Neutrophil (primary cell): ENCODE results near the gene NOD2.

Experiments
- H3K27ac ChIP-seq: fragments of 200-600 bp; sonication (generic); 2 replicates; pipeline ENCODE4 v1.5.1; 2016; ENCODE audit warnings: mild to moderate bottlenecking, moderate library complexity
- H3K27me3 ChIP-seq: fragments of 200-600 bp; sonication (generic); 2 replicates; pipeline ENCODE4 v1.6.0; 2016; ENCODE audit warnings: mild to moderate bottlenecking
- H3K36me3 ChIP-seq: fragments of 200-600 bp; sonication (generic); 2 replicates; pipeline ENCODE4 v1.5.1; 2017
- H3K4me1 ChIP-seq, 2 experiments: fragments of 200-600 bp in 1 of 2; sonication (generic) in 1 of 2; 1 replicate in 1 of 2; 2 replicates in 1 of 2; pipeline versions ENCODE4 v1.5.1 to v1.6.1; 2013 to 2016; ENCODE audit warnings: low read depth in 1 of 2, low read length in 1 of 2, mild to moderate bottlenecking in 1 of 2, moderate library complexity in 1 of 2; ENCODE audit not compliant: control insufficient read depth in 1 of 2, insufficient read depth in 1 of 2
- H3K4me3 ChIP-seq, 2 experiments: fragments of 200-600 bp in 1 of 2; sonication (generic) in 1 of 2; 1 replicate in 1 of 2; 2 replicates in 1 of 2; pipeline ENCODE4 v1.5.1; 2013 to 2016; ENCODE audit warnings: low read depth in 1 of 2, low read length in 1 of 2, mild to moderate bottlenecking in 1 of 2, moderate library complexity in 1 of 2
- H3K9me3 ChIP-seq: fragments of 200-600 bp; sonication (generic); 2 replicates; pipeline ENCODE4 v1.5.1; 2016
- CTCF ChIP-seq: fragments of 200-600 bp; sonication (generic); IDR thresholded peaks from 2 replicates; pipeline ENCODE4 v1.5.1; 2016; ENCODE audit warnings: antibody characterized with exemption

The NOD2 gene

GRCh38 chr16:50696575-50697420 lies 3.4 kb downstream of the NOD2 start:
- Histone ChIP-seq H3K4me3 (peak overlapping the region; percentile 68 to 91), H3K9me3 (no peaks in the 10 kb centered on the region), H3K4me1 (peaks cover 78 to 88% of the 10 kb centered on the region in 2 experiments), H3K27ac (peak overlapping the region; percentile 90), H3K27me3 (no peaks in the 10 kb centered on the region), H3K36me3 (peaks cover 15% of the 10 kb centered on the region)
- TF ChIP-seq CTCF = no peak

GRCh38 chr16:50697421-50697715 lies 4.0 kb downstream of the NOD2 start:
- peaks cover 82 to 94% of the 10 kb centered on the region in 2 experiments for H3K4me1 ChIP-seq
- no peaks in the 10 kb centered on the region for H3K27me3 ChIP-seq
- H3K9me3 ChIP-seq = no peaks in the 10 kb centered on the region
- H3K36me3 ChIP-seq = peaks cover 15% of the 10 kb centered on the region
- no peak for TF ChIP-seq CTCF
- peak overlapping the region in 1 of 2 experiments; percentile 68 for H3K4me3 ChIP-seq
- H3K27ac ChIP-seq = peak overlapping the region; percentile 90

- no peaks in the 10 kb centered on the region for H3K9me3 ChIP-seq
- H3K36me3 ChIP-seq = peaks cover 15% of the 10 kb centered on the region
- H3K27me3 ChIP-seq = no peaks in the 10 kb centered on the region
- no peak for TF ChIP-seq CTCF
- H3K4me3 ChIP-seq = peak overlapping the region in 1 of 2 experiments; percentile 68
- H3K27ac ChIP-seq = peak overlapping the region; percentile 90
- peaks cover 82 to 94% of the 10 kb centered on the region in 2 experiments for H3K4me1 ChIP-seq
These were observed 4.7 kb downstream of the NOD2 start for GRCh38 chr16:50697881-50698767.

- Histone ChIP-seq H3K4me3 (no peak overlapping the region), H3K4me1 (peaks cover 79 to 94% of the 10 kb centered on the region in 2 experiments), H3K27me3 (no peaks in the 10 kb centered on the region), H3K27ac (peak overlapping the region; percentile 90), H3K9me3 (no peaks in the 10 kb centered on the region), H3K36me3 (peaks cover 15% of the 10 kb centered on the region)
- TF ChIP-seq CTCF = no peak
These were observed 6.1 kb downstream of the NOD2 start for GRCh38 chr16:50699326-50700159.

GRCh38 chr16:50702725-50703124 lies 9.3 kb downstream of the NOD2 start:
- TF ChIP-seq CTCF = no peak
- no peak overlapping the region for H3K4me3 ChIP-seq
- peaks cover 17% of the 10 kb centered on the region for H3K36me3 ChIP-seq
- no peaks in the 10 kb centered on the region for H3K9me3 ChIP-seq
- peaks cover 60 to 71% of the 10 kb centered on the region in 2 experiments for H3K4me1 ChIP-seq
- H3K27me3 ChIP-seq = no peaks in the 10 kb centered on the region
- H3K27ac ChIP-seq = peak overlapping the region; percentile 64
